HG03159 (cell line): ENCODE data around the gene VSTM4.
A peak's percentile ranks its signal among the peaks of the same experiment; 100 is the strongest.

Source experiments
- ATAC-seq: cut with Tn5 transposase; IDR thresholded peaks from one replicate; pipeline ENCODE4 v1.9.1; 2021; ENCODE audit warnings: mild to moderate bottlenecking, moderate library complexity; ENCODE audit not compliant: unreplicated experiment

VSTM4 gene

DNA sequence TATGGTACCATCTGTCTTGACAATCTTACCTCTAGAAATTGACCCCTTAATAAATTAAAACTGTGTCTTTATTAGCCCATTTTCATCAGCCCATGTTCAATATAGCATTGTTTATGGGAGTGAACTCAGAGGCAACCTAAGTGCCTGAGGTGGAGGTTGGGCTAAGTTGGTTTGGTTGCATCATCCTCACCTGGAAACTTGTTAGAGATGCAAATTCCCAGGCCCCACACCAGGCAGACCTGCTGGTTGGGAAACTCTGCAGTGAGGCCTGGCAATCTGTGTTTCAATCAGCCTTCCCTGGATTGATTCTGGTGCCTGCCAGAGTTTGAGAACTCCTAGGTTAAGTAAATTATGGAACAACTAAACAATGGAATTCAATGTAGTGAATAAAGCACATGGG, 27.9 kb upstream of the VSTM4 start:
- no peak for ATAC-seq

- ATAC-seq: no peak
These were observed 26.4 kb upstream of the VSTM4 start for GRCh38 chr10:49141541-49142332.

DNA sequence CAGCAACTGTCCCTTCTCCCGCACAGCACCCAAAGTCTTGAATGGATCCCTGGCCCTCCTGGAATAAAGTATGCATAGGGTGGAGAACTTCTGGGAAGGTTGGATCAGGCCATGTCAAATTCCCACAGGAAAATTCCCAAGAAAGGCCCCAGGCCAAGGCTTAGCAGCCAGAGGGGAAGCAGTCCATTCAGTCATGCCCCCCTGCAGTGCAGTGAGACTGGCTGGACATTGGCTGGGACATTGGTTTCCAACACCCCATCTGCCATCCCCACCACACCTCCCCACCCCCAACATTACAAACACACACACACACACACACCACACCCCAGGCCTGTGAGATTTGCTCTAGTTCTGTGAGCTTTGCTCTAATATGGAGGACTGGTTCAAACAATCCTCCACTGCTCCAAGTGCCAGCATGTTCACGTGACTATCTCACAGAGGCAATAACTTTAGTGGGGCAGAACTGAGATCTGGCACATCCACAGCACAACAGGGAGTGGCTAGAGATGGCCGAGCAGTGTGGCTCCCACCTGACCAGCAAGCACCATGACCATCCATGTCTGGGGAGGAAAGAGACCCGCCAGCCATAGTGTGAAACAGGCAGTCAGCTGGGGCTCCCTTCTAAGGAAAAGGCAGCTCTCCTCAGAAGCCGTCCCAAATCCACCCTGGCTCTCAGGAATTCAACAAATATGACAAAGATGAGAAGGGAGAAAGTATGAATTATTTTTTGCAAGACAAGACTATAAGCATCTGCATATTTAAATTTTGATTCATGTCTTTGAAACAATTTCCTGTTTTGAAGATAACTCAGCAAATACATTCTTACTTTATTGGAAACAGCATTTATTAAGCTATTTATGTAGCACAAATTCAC, 25.2 kb upstream of the VSTM4 start:
- no peak for ATAC-seq

- ATAC-seq: no peak
These were observed 24.5 kb upstream of the VSTM4 start for GRCh38 chr10:49139846-49140195.

DNA sequence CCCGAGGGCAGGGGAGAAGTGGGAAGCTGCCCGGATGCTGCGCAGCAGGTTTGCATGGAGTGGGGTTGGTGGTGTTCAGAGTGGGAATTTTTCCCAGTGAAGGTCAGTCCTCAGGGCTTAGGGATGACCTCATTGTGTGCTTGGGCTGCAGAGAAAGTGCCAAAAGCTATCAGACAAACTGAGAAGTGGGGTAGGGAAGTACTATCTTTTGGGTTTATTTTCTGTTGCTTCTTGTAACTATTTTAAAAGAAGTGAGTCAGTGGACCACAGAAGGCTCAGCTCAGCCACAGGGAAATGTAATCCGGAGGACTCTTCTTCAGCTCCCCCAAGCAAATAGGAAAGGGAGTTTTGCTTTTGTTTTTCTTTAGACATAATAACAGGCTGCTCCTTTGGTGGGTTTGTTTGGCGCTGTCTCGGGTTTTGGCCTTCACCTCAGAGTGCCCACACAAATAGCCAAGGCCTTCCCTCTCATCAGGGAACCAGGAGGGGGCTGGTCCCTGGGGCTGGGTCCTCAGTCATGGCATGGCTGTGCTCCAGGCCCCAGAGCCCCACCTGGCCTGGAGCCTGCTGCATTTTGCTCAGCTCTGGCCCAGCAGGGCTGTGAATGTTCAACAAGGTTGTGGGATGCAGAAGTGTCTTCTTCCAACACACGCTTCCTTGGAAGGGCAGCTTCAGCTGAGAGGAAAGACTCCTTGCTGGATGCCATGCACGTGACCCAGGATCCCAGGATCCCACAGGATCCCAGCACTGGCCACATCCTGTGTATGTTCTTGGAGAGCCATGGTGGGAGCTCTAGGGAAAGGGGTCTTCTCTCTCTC, 23.9 kb upstream of the VSTM4 start:
- no peak for ATAC-seq

DNA sequence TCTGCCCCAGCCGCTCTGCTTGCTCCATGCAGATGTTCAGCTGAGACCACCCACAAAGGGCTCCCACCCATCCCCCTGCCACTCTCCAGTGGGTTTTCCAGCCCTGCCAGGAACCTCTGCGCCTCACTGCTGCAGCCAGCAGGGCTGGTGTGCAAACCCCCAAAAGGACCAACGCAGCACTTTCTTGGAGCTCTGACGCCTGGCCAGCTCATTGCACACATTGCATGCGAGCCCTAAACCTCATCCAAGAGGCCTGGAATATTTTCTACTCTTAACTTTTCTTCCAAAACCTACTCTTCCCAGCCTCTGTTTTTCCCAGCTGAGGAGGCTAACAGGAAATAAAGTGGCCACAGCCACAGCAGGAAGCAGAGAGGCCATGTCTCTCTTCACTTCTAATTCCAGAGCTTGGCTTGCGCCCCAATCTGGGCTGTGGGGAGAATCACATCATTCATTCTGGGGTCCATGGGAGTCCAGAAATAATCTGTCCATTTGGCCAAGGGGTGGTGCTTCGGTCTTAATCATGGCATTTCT, 23.1 kb upstream of the VSTM4 start:
- no peak for ATAC-seq

DNA sequence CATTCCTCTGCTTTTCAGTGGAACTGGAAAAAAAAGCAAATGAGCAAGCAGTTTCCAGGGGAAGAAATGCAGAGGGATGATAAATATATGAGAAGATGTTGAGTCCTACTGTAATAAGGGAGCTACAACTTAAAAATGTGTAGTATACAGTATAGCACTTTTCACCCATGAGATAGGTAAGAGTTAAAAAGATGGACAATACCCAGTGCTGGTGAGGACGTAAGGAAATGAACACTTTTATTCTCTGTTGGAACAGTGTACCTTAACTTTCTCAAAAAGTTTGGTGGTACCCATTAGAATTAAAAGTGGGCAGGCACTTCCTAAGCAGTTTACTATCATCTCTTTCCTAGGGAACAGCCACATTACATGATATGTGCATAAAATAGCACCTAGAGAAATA, 21.2 kb upstream of the VSTM4 start:
- ATAC-seq: no peak

GRCh38 chr10:49135575-49136313, 20.4 kb upstream of the VSTM4 start:
- peak; percentile 60 for ATAC-seq

- ATAC-seq: no peak
These were observed 19.0 kb upstream of the VSTM4 start for GRCh38 chr10:49134327-49134726.

DNA sequence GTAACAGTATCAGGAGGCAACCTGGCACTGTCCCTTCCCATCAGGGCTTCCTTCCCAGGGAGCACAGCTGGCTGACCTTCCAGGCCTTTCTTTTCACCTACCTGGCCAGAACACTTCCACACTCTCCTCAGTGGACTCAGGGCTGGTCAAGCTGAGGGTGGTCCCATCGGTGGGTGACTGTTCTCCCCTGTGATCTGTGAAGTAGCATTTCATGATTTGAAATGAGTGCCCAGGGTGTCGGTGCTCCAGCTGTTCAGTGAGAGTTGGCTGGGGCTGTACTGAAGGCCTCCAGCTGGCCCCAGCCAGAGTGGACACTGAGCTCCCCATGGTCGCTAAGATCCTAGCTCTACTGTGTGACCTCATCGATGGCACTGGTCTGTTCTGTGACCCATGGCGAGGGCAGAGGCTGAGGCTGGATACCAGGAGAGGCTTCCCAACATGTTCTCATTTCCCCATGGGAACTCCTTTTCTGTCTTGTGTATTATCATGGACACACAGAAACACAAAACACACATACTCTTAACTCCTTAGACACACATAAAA, 18.5 kb upstream of the VSTM4 start, which contains the start of gene FAM170B:
Gene FAM170B (minus strand): TSS at position 316 of the 543 bp plus-strand sequence. CDS start 103 bp downstream, at position 213.
- no peak for ATAC-seq

GRCh38 chr10:49132362-49132737, 17.0 kb upstream of the VSTM4 start:
- no peak for ATAC-seq

DNA sequence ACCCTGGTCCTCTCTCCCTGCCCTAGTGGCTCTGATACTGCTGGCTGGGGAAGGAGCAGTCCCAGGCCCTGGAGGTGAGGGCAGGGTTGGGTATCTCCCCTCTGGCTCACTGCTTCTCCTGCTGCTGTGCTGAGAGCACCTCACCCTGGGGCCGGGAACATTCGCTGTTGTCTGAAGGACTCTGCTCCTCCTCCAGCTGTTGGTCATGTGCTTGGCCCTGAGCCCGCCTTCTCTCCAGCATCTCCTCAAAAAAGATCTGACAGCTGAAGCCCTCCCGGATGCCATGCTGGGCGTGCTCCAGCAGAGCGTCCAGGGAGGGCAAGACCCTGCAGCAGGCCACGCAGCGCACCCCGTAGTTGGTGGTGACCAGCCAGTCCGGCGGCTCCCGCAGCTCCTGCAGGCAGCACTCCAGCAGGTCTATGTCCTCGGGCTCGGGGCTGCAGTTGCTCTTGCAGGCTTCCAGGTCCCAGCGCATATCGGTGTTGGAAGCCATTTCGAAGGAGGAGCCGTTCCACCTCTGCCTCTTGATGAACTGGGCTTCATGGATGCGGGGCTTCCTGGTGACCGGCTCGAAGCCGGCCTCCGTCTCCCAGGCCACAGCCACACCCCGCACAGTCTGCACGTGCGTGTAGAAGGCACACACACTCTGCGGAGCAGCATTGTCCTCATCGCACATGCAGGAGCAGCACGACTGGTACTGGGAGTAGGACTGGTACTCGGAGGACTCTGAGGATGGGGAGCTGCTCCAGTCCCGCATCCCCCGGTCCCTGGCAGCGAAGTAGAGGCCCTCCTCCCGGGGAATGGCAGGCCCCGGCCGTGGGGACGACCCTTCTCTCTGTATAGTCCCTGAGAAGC, 16.4 kb upstream of the VSTM4 start:
- ATAC-seq: no peak

GRCh38 chr10:49129376-49129775, 14.1 kb upstream of the VSTM4 start:
- no peak for ATAC-seq

DNA sequence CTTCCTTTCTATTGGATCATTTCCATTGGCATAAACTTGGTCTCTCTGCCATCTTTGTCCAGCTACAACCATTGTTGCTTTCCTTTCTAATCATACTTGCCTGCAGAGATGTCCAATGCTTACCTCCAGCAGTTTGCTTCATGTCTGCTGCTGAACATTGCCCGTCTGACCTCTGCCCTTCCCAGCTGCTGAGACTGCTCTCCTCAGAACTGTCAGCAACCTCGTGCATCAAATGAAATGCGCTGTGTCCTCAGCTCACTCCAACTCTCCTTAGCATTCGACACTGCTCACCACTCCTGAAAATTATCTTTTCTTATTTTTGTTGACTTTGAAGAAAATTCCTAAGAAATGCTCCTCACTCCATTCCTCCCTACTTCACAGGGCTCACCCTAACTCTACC, 13.5 kb upstream of the VSTM4 start:
- no peak for ATAC-seq

DNA sequence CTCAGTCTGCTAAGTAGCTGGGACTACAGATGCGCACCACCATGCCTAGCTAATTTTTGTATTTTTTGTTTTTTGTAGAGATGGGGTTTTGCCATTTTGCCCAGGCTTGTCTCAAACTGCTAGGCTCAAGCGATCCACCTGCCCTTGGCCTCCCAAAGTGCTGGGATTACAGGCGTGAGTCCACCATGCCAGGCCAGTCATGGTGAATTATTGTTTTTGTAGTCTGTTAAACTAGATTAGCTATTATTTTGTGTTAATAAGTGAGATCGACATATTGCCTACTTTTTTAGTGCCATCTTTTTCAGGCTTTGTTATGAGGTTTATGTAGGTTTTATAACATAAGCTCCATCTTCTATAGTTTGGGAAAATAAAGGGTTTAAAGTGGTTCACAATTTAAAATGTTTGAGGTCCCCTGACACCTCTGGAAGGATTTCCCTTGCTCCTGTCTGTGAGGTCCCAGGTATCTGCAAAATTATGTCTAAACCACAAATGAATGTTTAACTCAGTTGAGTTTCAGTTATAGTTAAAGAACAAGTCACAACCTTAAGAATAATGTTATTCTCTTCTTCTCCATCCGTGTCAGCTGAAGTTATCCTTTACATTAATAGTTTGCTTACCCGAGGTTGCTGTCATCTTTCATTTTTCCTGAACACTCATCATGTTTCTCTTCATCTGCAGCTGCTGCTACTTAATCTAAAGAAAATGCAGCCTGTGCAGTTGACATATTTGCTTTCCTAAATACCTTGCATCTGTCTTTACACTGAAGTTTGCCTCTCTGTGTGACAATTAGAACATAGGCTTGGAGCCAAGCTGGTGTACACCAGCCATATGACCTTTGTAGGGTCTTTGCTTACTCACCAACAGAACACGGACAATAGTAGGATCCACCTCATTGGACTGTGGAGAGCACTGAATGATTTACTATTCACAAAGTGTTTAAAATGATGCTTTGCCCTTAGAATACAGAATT, 8.9 kb upstream of the VSTM4 start:
- ATAC-seq: no peak

DNA sequence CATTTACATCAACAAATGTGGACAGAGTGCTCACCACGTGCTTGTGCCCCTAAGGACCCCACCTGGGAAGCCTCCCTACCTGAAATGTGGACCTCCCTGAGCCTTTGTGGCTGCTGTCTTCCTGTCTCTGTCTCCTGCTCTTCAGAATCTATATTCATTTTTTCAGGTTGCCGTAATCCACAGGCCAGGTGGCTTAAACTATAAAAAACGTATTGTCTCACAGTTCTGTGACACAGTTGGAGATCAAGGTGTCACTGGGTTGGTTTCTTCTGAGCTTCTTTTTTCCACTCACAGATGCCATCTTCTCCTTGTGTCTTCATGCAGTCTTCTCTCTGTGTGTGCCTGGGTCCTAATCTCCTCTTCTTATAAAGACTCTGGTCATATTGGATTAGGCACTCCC, 5.6 kb upstream of the VSTM4 start:
- ATAC-seq: no peak

DNA sequence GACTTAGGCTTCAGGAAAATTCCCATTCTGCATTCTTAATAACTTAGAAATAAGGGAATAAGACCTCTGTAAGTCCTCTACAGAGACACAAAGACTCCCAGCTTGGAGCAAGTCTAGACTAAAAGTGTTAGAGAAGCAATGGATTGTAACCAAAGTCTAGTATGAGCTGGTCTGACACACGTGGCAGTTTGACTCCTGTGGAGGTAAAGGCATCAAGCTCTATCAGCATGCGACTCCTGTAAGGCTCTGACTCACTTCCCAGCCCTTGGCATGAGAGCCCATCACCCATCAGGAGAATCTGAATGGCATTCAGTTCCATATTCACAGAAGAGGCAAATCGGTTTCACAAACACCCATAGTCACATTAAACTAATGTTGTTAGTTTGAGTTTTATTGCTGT, 4.4 kb upstream of the VSTM4 start:
- no peak for ATAC-seq
